ENCODE results near the gene AZIN2. TPM values are rescaled to one million over a fixed set of nuclear protein-coding genes. Genes with fewer than 3 reads are reported as not detected.

Gene AZIN2
- total and polyA plus RNA-seq, 12 donors, result 2.3 to 18.9 (median 10.7) TPM

- WGBS, 4 donors, result 45 to 51% (median 49%) methylated on average over 6 of the region's 6 CpGs
- H3K27me3 ChIP-seq, result no peaks in the 10 kb centered on the region
- DNase-seq, result no peak
- TF ChIP-seq CTCF (IDR thresholded peaks at IDR 0.05), result no peak
- no peak for TF ChIP-seq POLR2A (IDR thresholded peaks at IDR 0.05)
- intact Hi-C loops (cut with DNase I), result loop anchor here in 1 of 2 donors (10.0 kb wide), 1 partner anchor 146 kb away; no protein-coding TSS in a partner anchor
- H3K4me3 ChIP-seq, result peak overlapping the region in 2 of 4 donors; percentile 63 to 85
- H3K4me1 ChIP-seq (replicated peaks in 1 of 2), result peaks cover 13 to 16% of the 10 kb centered on the region in 2 donors
- H3K36me3 ChIP-seq (replicated peaks in 1 of 2), result no peaks in the 10 kb centered on the region
- peak overlapping the region in 1 of 5 donors; percentile 25 for H3K27ac ChIP-seq
- H3K9me3 ChIP-seq (replicated peaks in 1 of 3), result no peaks in the 10 kb centered on the region
Measured at GRCh38 chr1:33080373-33080772, 580 bp upstream of the AZIN2 start.

- TF ChIP-seq POLR2A (IDR thresholded peaks at IDR 0.05) (no peak), CTCF (IDR thresholded peaks at IDR 0.05) (no peak)
- peak overlapping the region in 3 of 4 donors; percentile 13 to 85 (median 63) for H3K4me3 ChIP-seq
- no peaks in the 10 kb centered on the region for H3K36me3 ChIP-seq (replicated peaks in 1 of 2)
- peaks cover 13 to 16% of the 10 kb centered on the region in 2 donors for H3K4me1 ChIP-seq (replicated peaks in 1 of 2)
- H3K27ac ChIP-seq, result peak overlapping the region in 1 of 5 donors; percentile 25
- no peak for DNase-seq
- H3K27me3 ChIP-seq, result no peaks in the 10 kb centered on the region
- no peaks in the 10 kb centered on the region for H3K9me3 ChIP-seq (replicated peaks in 1 of 3)
- WGBS, 4 donors, result 24 to 38% (median 28%) methylated on average over 31 to 35 of the region's 35 CpGs
- intact Hi-C loops (cut with DNase I), result loop anchor here in 1 of 2 donors (10.0 kb wide), 1 partner anchor 147 kb away; no protein-coding TSS in a partner anchor
Measured at GRCh38 chr1:33081554-33082305, 777 bp downstream of the AZIN2 start.

GRCh38 chr1:33082575-33083108 is 1.7 kb downstream of the AZIN2 start:
- TF ChIP-seq POLR2A (IDR thresholded peaks at IDR 0.05) (no peak), CTCF (IDR thresholded peaks at IDR 0.05) (no peak)
- H3K4me1 ChIP-seq (replicated peaks in 1 of 2), result peaks cover 13 to 16% of the 10 kb centered on the region in 2 donors
- no peak overlapping the region for H3K27ac ChIP-seq
- no peaks in the 10 kb centered on the region for H3K36me3 ChIP-seq (replicated peaks in 1 of 2)
- no peak overlapping the region for H3K4me3 ChIP-seq
- no peaks in the 10 kb centered on the region for H3K9me3 ChIP-seq (replicated peaks in 1 of 3)
- intact Hi-C loops (cut with DNase I), result loop anchor here in 1 of 2 donors (10.0 kb wide), 1 partner anchor 148 kb away; no protein-coding TSS in a partner anchor
- H3K27me3 ChIP-seq, result no peaks in the 10 kb centered on the region
- DNase-seq, result no peak
- WGBS, 4 donors, result 84 to 86% (median 84%) methylated on average over 6 of the region's 6 CpGs

GRCh38 chr1:33085332-33085731 is 4.4 kb downstream of the AZIN2 start:
- Histone ChIP-seq H3K4me1 (replicated peaks in 1 of 2) (peaks cover 11 to 12% of the 10 kb centered on the region in 2 donors), H3K4me3 (no peak overlapping the region), H3K36me3 (replicated peaks in 1 of 2) (no peaks in the 10 kb centered on the region), H3K27ac (no peak overlapping the region), H3K27me3 (no peaks in the 10 kb centered on the region), H3K9me3 (replicated peaks in 1 of 3) (no peaks in the 10 kb centered on the region)
- TF ChIP-seq POLR2A (IDR thresholded peaks at IDR 0.05) (no peak), CTCF (IDR thresholded peaks at IDR 0.05) (no peak)
- no peak for DNase-seq
- intact Hi-C loops (cut with DNase I), result loop anchor here in 1 of 2 donors (10.0 kb wide), 1 partner anchor 151 kb away; no protein-coding TSS in a partner anchor
- 83 to 94% (median 89%) methylated on average over 4 of the region's 4 CpGs for WGBS, 4 donors

Measured in adrenal gland (tissue), 12 donors.